GM21786 (cell line): ENCODE measurements around the gene ATP11B.
A peak's percentile ranks its signal among the peaks of the same experiment; 100 is the strongest.

ENCODE experiments used
- ATAC-seq: cut with Tn5 transposase; IDR thresholded peaks from one replicate; pipeline ENCODE4 v1.9.1; 2021; ENCODE audit not compliant: unreplicated experiment

The ATP11B gene

GRCh38 chr3:182908471-182908870 lies 115.2 kb downstream of the ATP11B start:
- ATAC-seq: no peak

DNA sequence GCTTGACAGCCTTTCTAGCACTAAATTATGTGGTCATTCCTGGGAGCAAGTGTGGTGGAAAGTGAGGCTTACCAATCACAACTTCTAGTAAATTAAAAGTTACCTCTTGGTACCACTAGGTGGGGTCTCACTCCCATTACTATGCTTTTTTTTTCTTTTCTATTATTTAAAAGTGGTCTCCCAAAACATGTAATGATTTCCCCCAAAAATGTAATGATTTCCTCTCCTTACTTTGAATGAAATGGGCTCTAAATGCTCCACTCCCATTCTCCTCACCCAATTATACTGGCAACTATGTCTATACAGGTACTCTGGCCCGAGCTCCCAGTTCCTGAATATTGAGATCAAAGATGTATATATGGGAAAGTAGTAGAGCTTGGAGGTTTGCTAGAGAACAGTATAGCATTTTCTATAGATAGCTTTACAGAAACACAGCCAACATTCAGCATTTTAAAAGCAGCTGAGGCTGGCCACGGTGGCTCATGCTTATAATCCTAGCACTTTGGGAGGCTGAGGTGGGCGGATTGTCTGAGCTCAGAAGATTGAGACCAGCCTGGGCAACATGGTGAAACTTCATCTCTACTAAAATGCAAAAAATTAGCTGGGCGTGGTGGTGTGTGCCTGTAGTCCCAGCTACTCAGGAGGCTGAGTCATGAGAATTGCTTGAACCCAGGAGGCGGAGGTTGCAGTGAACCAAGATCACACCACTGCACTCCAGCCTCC lies 116.2 kb downstream of the ATP11B start:
- ATAC-seq: no peak

- no peak for ATAC-seq
Observed at GRCh38 chr3:182910936-182911781, 117.9 kb downstream of the ATP11B start.

- ATAC-seq: no peak
Observed at GRCh38 chr3:182911782-182912111, 118.4 kb downstream of the ATP11B start.

- no peak for ATAC-seq
Observed at GRCh38 chr3:182912474-182912873, 119.2 kb downstream of the ATP11B start.

GRCh38 chr3:182913889-182914288 lies 120.6 kb downstream of the ATP11B start:
- ATAC-seq: peak; percentile 90

GRCh38 chr3:182914341-182914740 lies 121.0 kb downstream of the ATP11B start:
- peak; percentile 48 for ATAC-seq

GRCh38 chr3:182917134-182917533 lies 123.8 kb downstream of the ATP11B start:
- no peak for ATAC-seq

DNA sequence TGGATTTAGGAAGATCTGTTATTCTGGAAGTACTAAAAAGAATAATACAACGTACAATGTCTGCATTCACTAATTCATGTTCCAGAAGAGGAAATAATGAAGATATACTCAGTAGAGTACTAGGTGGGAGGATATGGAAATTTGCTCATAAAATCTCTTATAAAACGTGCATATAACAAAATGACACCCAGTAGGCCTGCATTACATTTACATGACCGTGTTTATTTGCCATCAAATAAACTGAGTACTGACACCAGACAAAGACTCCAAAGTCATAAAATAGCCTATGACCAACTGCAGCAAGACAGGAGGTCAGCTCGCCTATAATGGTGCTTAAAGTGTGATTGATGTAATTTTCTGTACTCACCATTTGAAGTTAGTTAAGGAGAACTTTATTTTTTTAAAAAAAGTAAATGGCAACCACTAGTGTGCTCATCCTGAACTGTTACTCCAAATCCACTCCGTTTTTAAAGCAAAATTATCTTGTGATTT lies 126.6 kb downstream of the ATP11B start:
- ATAC-seq: no peak

DNA sequence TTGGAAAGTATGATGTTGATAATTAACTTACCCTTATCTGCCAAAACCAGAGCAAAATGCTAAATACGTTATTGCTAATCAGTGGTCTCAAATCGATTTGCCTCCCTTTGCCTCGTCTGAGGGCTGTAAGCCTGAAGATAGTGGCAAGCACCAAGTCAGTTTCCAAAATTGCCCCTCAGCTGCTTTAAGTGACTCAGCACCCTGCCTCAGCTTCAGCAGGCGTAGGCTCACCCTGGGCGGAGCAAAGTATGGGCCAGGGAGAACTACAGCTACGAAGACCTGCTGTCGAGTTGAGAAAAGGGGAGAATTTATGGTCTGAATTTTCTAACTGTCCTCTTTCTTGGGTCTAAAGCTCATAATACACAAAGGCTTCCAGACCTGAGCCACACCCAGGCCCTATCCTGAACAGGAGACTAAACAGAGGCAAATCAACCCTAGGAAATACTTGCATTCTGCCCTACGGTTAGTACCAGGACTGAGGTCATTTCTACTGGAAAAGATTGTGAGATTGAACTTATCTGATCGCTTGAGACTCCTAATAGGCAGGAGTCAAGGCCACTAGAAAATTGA lies 127.3 kb downstream of the ATP11B start:
- no peak for ATAC-seq

DNA sequence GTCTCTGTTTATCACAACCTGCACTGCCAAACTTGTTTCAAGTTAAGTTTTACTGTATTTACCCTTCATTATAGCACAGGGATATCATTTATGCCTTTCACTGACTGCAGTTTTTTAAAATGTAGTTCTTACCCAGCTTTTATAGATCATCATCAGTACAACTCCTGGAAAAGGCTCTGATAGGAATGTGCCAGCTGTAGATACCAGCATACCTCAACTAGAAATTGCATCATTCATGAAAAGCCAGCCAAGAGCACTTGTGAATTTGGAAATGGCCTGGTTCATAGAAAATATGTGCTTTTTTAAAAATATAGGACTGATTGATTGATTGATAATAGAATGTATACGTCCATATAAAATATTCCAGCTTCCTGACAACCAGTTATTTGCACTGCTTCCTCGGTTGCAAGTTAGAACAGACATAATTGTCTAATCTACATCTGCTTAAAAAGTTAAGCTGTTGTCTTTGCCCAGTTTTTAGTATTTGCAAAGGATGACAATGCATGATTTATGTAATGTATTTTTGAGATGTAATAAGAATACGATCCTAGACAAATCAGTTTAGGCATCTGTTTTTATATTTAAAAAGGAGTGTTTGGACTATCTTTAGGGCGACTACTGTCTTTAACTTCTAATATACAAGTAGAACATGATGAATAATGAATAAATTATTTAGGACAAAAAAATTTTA lies 128.5 kb downstream of the ATP11B start:
- ATAC-seq: no peak

GRCh38 chr3:182925330-182925943 lies 132.1 kb downstream of the ATP11B start:
- peak; percentile 96 for ATAC-seq

- ATAC-seq: peak; percentile 16
Observed at GRCh38 chr3:182925944-182926337, 132.6 kb downstream of the ATP11B start.

DNA sequence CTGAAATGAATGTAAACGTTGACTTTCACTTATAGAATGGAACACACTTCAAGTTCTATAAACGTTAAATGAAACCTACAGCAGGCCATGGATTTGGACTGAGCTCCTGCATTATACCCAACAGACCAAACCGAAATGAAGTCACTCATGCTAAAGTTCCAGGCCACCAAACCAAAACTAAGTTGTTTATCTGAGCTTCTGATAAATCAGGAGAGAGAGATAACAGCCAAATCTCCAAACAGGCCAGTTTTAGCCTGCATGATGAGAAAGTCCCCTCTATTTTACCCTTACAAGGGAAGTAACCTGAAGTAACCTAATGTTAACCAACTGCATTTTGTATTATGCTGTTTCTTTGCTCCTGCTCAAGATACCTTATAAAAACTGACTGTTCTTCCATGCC lies 142.5 kb downstream of the ATP11B start:
- no peak for ATAC-seq

DNA sequence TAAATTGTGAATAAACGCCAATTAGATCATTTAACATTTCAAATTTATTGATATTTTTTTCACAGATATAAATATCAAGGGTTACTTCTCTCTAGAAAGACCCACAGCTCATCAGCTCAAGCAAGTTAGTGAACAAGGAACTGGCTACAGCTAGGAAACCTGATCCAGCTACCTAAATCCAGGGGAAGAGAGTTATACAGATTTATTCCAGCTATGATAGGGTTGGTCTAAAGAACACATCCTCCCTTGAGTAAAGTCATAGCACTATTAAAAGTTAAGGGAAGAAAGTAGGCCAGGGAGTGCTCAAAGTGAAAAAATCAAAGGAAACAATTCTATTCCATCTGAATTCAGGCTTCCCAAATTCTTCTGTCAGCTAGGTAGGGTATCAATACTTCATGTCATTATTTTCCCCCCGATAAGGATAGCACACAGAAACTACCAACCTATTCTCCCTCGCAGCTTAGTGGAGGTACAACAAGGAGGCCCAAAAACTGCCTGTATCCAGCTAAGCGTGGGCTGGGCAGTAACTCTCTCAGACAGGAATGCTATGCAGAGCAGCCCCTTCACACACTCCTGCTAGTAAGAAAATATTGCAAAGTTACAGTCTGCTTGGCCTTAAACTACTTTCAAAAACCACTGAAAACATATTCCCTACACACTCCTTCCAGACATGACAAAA lies 143.1 kb downstream of the ATP11B start:
- ATAC-seq: no peak

- ATAC-seq: no peak
Observed at GRCh38 chr3:182936918-182937285, 143.6 kb downstream of the ATP11B start.

- ATAC-seq: peak; percentile 97
Observed at GRCh38 chr3:182937293-182938051, 144.2 kb downstream of the ATP11B start.

DNA sequence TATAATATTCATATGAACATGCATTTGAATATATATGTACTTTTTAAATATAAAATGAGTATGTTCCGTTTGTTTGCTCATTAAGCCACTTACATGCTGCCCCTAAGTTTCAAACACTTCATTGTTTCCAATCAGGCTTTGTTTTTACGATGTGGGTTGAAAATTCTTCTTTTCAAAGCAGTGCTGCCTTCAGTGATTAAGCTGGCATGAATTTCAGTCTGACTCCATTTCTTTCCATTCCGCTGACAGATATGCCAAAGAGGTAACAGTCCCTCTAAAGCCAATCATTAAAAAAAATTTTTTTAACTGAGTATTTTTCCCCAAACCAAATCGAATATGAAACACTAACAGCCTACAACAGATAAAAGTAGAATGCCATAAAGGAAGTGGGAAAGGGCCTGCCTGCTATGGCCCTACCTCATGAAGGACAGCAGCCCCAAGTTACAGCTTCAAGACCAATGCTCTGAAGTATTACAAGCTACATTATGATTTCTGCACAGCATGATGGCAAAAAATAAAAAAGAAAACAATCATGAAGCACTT lies 147.0 kb downstream of the ATP11B start:
- no peak for ATAC-seq

- ATAC-seq: no peak
Observed at GRCh38 chr3:182941719-182942118, 148.4 kb downstream of the ATP11B start.
